Chondrocyte (in vitro differentiated cells): ENCODE results near the gene TMEM135. TPM values are rescaled to one million over a fixed set of nuclear protein-coding genes. Genes with fewer than 3 reads are reported as not detected.

ENCODE experiments used
- DNase-seq: peaks from one replicate; pipeline ENCODE4 v3.0.0; 2021; ENCODE audit warnings: mixed read lengths, low spot score
- H3K27ac Mint-ChIP-seq: one replicate; pipeline ENCODE4 v1.8.0; 2021; ENCODE audit warnings: mild to moderate bottlenecking, moderate library complexity, mixed read lengths; ENCODE audit not compliant: unreplicated experiment
- H3K27me3 Mint-ChIP-seq: 2 replicates; pipeline ENCODE4 v1.8.0; 2021; ENCODE audit warnings: low read depth, mixed read lengths
- H3K36me3 Mint-ChIP-seq: 2 replicates; pipeline ENCODE4 v1.8.0; 2021; ENCODE audit warnings: low read depth, mixed read lengths
- H3K4me1 Mint-ChIP-seq: 2 replicates; pipeline ENCODE4 v1.8.0; 2021; ENCODE audit warnings: low read depth, mild to moderate bottlenecking, mixed read lengths
- H3K4me3 Mint-ChIP-seq: one replicate; pipeline ENCODE4 v1.8.0; 2021; ENCODE audit warnings: mild to moderate bottlenecking, moderate library complexity, mixed read lengths; ENCODE audit not compliant: unreplicated experiment
- H3K9me3 Mint-ChIP-seq: 2 replicates; pipeline ENCODE4 v1.8.0; 2021; ENCODE audit warnings: low read depth, mixed read lengths
- total RNA-seq: library from RNA; stranded (reverse); gene quantifications from 3 replicates; pipeline ENCODE4 v1.2.1, GENCODE V29; 2021
- TF ChIP-seq, protein P1 (sequence below): fragments of 200-600 bp; sonication (generic); IDR thresholded peaks from 2 replicates; pipeline ENCODE4 v1.5.0; 2021; ENCODE audit warnings: antibody characterized with exemption, mild to moderate bottlenecking, moderate library complexity

Gene TMEM135
- total RNA-seq, 1 donor from 2014 or later = 13.3 TPM

DNA sequence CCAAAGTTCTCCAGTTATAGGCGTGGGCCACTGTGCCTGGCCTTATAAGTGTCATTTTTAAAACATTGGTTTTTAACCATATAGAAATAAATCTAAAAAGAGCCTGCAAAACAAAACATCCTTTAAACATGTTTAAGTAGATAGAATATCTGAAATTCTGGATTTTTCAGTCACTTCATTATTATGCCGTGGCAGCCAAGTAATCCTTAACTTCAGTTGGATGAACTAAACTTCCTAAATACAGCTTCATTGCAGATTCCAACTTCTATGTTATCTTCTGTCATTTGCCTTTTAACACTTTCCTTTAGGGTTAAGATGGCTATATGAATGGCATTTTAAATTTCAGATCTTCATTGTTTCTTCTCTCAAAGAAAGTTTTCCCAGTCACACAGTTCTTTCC is 291.4 kb downstream of the TMEM135 start:
- no peaks in the 10 kb centered on the region for H3K27me3 Mint-ChIP-seq
- no peak overlapping the region for H3K4me3 Mint-ChIP-seq
- H3K4me1 Mint-ChIP-seq = peaks cover 6% of the 10 kb centered on the region
- H3K36me3 Mint-ChIP-seq = peaks cover 7% of the 10 kb centered on the region
- DNase-seq = no peak
- H3K9me3 Mint-ChIP-seq = peaks cover 5% of the 10 kb centered on the region
- H3K27ac Mint-ChIP-seq = no peak overlapping the region
- TF ChIP-seq, protein P1, sequence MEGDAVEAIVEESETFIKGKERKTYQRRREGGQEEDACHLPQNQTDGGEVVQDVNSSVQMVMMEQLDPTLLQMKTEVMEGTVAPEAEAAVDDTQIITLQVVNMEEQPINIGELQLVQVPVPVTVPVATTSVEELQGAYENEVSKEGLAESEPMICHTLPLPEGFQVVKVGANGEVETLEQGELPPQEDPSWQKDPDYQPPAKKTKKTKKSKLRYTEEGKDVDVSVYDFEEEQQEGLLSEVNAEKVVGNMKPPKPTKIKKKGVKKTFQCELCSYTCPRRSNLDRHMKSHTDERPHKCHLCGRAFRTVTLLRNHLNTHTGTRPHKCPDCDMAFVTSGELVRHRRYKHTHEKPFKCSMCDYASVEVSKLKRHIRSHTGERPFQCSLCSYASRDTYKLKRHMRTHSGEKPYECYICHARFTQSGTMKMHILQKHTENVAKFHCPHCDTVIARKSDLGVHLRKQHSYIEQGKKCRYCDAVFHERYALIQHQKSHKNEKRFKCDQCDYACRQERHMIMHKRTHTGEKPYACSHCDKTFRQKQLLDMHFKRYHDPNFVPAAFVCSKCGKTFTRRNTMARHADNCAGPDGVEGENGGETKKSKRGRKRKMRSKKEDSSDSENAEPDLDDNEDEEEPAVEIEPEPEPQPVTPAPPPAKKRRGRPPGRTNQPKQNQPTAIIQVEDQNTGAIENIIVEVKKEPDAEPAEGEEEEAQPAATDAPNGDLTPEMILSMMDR = no peak

DNA sequence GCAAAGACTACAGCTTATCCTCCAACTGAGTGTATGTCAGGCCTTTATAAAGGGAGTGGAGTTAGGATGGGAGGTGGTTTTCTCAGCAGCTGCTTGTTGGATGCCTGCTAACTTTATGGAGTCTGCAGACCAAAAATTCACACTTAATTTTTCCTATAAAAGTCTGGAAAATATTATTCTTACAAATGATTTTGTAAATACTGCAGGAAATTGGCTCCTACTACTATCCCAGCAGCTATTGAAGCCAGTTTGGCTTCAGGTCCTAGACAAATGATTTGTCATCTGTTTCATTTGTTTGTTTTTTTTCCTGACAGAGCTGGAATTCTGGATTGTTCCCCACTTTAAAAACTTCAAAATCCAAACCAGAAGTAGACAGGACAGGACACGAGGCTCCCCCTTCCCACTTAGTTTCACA is 292.5 kb downstream of the TMEM135 start:
- Mint-ChIP-seq H3K36me3 (peaks cover 7% of the 10 kb centered on the region), H3K27ac (no peak overlapping the region), H3K4me3 (no peak overlapping the region), H3K4me1 (peaks cover 3% of the 10 kb centered on the region), H3K9me3 (peaks cover 11% of the 10 kb centered on the region), H3K27me3 (no peaks in the 10 kb centered on the region)
- TF ChIP-seq, protein P1 = no peak
- no peak for DNase-seq

DNA sequence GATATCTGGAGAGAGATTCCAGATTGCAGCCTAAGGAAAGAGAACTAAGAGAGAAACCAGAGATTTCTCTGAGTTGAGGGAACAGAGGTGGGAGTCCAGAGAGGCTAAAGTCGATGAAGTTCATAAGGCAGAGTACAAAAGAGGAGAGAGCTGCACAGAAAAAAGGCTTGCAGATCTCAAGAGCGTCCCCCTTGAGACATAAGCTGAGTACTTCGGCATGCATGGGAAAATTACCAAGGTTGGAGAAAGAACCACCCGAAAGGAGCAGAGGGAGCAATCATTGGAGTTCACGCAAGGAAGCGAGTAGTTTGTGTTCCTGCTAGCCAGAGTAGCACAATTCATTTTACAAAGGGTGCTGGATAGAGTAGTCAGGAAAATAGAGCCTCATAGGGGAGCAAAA is 293.5 kb downstream of the TMEM135 start:
- H3K9me3 Mint-ChIP-seq = peaks cover 19% of the 10 kb centered on the region
- no peaks in the 10 kb centered on the region for H3K27me3 Mint-ChIP-seq
- H3K4me3 Mint-ChIP-seq = no peak overlapping the region

DNA sequence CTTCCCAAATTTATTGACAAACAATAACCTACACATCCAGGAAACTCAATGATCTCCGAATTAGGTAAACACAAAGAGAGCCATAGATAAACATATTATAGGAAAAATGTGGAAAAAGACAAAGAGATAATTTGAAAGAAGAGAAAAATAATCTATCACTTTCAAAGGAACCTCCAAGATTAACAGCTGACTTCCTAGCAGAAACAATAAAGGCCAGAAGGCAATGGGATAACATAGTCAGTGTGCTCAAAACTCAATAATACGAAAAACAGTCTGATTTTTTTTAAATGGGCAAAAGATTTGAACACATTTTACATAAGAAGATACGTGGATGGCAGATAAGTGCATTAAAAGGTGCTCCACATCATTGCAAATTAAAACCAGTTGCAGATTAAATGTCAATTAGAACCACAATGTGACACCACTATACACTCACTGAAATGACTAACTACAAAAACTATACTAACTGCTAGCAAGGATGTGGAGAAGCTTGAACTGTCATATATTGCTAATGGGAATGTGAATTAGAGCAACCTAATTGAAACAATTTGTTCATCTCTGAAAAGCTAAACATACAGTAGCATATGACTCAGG is 300.4 kb downstream of the TMEM135 start:
- Mint-ChIP-seq H3K4me3 (no peak overlapping the region), H3K9me3 (peaks cover 43% of the 10 kb centered on the region), H3K27me3 (no peaks in the 10 kb centered on the region), H3K27ac (no peak overlapping the region), H3K36me3 (peaks cover 9% of the 10 kb centered on the region), H3K4me1 (no peaks in the 10 kb centered on the region)
- TF ChIP-seq, protein P1 = no peak
- no peak for DNase-seq

More for the DNA sequence above, 293.5 kb downstream of the TMEM135 start:
- DNase-seq = no peak
- H3K4me1 Mint-ChIP-seq = no peaks in the 10 kb centered on the region
- peaks cover 6% of the 10 kb centered on the region for H3K36me3 Mint-ChIP-seq
- TF ChIP-seq, protein P1 = no peak
- H3K27ac Mint-ChIP-seq = no peak overlapping the region

DNA sequence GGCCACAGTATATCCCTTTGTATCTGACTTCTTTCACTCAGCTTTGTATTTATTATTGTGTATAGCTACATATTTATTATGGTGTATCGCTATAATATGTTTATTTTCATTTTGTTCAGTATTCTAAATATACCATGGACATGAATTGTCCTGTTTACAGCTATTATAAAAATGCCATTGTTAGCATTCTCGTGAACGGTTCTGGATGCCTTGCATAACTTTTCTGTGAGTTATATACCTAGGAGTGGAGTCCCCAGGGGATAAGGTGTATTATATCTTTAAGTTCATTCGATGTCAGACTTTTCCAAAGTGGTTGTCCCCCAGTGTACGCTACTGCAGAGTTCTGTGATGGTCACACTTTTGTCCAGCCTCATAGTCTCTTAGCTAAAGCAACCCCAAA is 301.7 kb downstream of the TMEM135 start:
- Mint-ChIP-seq H3K4me3 (no peak overlapping the region), H3K4me1 (no peaks in the 10 kb centered on the region), H3K9me3 (peaks cover 38% of the 10 kb centered on the region), H3K36me3 (peaks cover 8% of the 10 kb centered on the region), H3K27me3 (no peaks in the 10 kb centered on the region), H3K27ac (no peak overlapping the region)
- TF ChIP-seq, protein P1 = no peak
- no peak for DNase-seq
